Activated CD4-positive, alpha-beta T cell treated with anti-CD3 and anti-CD28 coated beads, Interleukin-2, amount 50 U/mL, for 48 hours (primary cell): ENCODE results near the gene GRAMD1C.

Experiments used
- DNase-seq, 2 experiments: peaks; one replicate each; pipeline ENCODE4 v3.0.0-alpha.2; 2020

The GRAMD1C gene

DNA sequence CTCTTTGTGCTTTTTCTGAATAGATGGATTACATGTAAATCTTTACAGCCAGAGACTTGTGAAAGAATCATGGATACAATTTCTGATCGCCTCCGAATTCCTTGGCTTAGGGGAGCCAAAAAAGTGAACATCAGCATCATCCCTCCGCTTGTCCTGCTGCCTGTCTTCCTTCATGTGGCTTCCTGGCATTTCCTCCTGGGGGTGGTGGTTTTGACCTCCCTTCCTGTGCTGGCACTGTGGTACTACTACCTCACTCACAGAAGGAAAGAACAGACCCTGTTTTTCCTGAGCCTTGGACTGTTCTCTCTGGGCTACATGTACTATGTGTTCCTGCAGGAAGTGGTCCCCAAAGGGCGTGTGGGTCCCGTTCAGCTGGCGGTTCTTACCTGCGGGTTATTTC lies 115.1 kb downstream of the GRAMD1C start:
- DNase-seq = no peak

DNA sequence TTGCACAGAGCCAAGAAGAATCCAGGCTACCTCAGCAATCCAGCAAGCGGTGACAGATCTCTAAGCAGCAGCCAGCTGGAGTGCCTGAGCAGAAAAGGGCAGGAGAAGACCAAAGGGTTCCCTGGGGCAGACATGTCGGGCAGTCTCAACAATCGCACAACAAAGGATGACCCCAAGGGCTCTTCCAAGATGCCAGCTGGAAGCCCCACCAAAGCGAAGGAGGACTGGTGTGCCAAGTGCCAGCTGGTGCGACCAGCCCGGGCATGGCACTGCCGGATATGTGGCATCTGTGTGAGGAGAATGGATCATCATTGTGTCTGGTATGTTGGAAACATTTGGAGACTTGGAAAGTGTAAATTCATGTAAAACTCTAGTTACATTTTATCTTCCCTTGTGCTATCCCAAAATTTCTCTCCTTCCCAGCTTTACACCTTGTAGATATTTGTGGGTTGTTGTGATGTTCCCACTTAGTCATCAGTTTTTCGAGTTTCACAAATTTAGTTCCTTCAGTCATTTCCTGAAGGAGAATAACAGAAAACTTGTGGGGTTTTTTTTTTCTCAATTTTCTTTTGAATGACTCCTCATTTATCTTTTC lies 115.6 kb downstream of the GRAMD1C start:
- no peak for DNase-seq

DNA sequence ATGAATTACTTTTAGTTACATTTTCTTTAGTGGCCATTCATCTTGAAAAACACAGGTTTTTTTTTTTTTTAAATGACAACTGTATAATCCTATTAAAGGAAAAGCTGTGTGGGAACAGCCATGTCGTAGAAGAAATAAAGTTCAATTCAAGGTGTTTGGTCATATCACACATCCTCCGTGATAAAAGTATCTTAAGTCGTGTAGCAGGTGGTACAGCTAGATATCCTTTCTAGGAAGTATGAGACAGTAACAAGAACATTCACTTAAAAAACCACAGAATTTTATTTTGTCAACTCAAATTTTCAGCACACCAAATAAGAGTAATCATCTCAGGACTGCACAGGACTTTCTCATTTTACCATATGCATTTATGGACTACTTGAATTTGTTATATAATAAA lies 125.3 kb downstream of the GRAMD1C start:
- DNase-seq = no peak

DNA sequence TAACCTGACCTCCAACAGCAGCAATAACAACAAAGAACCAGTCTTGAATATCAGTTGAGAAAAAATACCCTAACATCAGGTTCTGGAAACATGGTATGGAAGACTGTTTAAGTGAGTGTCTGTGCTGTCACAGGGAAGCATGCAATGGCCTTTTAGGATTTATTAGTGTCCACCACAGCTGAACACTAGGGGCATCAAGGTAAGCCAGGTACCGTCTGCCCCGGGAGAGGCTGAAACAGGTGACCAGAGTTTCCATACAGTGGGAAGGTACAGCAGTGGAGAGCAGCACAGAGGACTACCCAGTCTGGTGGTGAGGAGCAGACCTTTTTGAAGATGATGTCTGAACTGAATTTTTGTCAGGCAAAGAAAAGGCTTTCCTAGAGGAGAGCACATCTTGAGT lies 127.6 kb downstream of the GRAMD1C start:
- no peak for DNase-seq

DNA sequence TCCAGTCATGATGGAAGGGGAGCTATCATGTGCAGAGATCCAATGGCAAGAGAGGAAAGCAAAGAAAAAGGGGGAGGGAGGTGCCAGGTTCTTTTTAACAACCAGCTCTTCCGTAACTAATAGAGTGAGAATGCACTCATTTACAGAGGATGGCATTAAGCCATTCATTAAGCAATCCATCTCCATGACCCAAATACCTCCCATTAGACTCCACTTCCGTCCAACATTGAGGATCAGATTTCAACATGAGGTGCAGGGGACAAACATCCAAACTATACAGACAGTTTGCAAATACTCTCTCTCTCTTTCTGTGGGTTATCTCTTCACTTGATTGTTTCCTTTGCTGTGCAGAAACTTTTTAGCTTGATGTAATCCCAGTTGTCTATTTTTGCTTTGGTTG lies 130.4 kb downstream of the GRAMD1C start:
- no peak for DNase-seq

DNA sequence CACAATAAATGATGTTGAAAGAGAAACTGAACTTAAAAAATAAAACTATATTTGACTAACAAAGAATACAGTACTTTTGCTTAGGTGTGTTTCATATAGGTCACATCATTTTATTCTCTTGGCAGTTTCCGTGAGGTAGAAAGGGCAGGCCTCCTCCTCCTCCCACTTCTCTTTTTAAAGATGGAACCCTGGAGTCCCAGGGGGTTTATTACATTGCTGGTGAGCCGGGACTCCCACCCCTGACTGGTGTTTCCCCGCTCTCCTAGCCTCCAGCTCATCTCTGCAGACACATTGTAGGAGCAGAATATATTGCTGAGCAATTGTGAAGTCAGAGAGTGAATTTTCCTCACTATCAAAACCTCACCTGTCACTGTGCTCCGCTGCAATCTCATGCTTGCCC lies 139.2 kb downstream of the GRAMD1C start:
- no peak for DNase-seq

DNA sequence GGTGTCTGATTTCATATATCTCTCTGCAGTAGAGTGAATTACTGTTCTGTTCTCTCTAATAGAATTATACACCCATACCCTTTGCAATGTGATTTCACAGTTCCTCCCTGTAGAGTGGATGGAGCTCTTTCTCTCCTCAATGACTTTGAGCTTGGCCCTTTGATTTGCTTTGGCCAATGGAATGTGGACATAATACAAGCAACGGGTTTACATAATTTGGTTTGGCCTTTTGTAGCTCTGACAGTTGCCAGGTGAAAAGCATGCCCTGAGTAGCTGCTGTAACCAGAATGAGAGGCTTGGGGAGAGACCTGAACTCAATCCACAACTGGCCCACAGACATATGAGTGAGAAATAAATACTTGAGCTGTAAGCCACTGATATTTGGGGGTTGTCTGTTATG lies 141.3 kb downstream of the GRAMD1C start:
- DNase-seq = no peak

DNA sequence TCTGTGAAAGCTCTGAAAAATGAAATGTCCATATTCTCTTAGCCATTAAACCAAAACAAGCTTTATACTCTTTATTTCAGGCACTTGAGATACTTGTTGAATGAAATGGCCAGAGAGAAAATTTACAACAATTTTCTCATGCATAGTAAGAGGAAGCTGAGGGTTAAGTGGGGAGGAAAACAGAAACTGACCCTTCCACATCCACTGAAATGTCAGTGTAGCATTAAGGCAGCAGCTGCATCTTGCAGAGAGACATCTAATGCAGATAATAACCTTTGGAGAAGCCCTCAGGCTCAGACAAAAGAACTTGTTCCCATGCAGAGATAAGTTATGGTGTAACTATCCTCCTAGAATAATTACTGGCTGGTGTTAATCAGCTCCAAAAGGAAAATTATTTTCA lies 143.2 kb downstream of the GRAMD1C start:
- DNase-seq = no peak

DNA sequence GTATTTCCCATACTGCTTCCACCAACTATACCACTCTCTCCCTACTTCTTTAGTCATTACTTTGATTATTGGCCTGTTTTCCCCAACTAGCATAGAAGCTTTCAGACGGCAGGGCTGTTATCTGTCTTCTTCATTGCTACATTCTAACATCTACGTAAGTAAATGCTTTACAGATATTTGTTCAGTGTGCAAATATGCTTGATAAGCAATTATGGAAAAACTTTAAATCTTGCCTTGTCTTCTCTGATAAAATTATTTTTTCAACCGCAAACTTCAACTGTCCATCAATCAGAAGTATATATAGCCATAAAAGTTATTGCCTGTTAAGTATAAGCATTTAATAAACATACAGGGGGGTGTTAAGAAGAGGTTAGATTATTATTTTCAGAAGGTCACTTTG lies 145.0 kb downstream of the GRAMD1C start:
- DNase-seq = no peak

DNA sequence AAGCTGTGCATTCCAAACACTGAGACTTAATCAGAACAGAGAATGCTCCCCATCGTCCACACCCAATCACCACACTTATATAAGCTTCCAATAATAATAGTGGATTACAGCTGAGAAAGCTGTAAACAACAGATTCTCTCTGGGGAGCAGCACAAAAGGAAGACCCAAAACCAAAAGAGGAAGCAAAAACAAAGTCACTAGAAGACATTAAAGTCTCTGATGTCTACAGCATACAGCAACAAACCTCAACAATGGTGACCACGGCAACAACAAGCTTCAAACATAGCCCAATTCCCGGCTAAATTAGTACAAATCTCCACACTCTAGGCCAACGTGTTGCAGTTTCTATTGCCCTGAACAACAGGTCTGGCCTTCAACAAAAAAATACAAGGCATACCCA lies 147.0 kb downstream of the GRAMD1C start:
- no peak for DNase-seq
